ENCODE measurements around the gene HELZ2. TPM values are rescaled to one million over a fixed set of nuclear protein-coding genes. Genes with fewer than 3 reads are reported as not detected.

HELZ2 gene
- total and polyA plus RNA-seq, 2 experiments from 2014 or later: 5.2 to 48.9 TPM

GRCh38 chr20:63566395-63567135 lies 7.5 kb downstream of the HELZ2 start:
- no peaks in the 10 kb centered on the region for H3K27me3 Mint-ChIP-seq (ENCODE audit: insufficient read depth, low read depth, poor library complexity)
- DNase-seq (ENCODE audit: low spot score): no peak
- no peaks in the 10 kb centered on the region for H3K27me3 ChIP-seq (ENCODE audit: insufficient read depth)
- no peaks in the 10 kb centered on the region for H3K9me2 ChIP-seq (ENCODE audit: insufficient read depth)
- no peaks in the 10 kb centered on the region for H3K36me3 ChIP-seq (ENCODE audit: insufficient read depth)
- H4K20me1 ChIP-seq (replicated peaks; ENCODE audit: insufficient read depth): no peaks in the 10 kb centered on the region
- H2AFZ ChIP-seq: no peak overlapping the region
- no peaks in the 10 kb centered on the region for H3K4me1 ChIP-seq (ENCODE audit: insufficient read depth)
- H3K4me3 ChIP-seq: no peak overlapping the region
- H3K27ac ChIP-seq (ENCODE audit: low read depth): no peak overlapping the region
- H3F3A ChIP-seq (replicated peaks; ENCODE audit: low read depth): no peaks in the 10 kb centered on the region
- no peak for TF ChIP-seq EZH2phosphoT487 (IDR thresholded peaks at IDR 0.05; ENCODE audit: unreplicated experiment)
- no peak for TF ChIP-seq ETS1 (IDR thresholded peaks at IDR 0.05)
- TF ChIP-seq CREB1 (CRISPR knock-in tag; IDR thresholded peaks at IDR 0.05; ENCODE audit: low read depth): no peak
- TF ChIP-seq REST (IDR thresholded peaks at IDR 0.05; ENCODE audit: unreplicated experiment): no peak
- TF ChIP-seq NANOG (IDR thresholded peaks at IDR 0.05; ENCODE audit: borderline replicate concordance): no peak
- TF ChIP-seq ZNF114 (CRISPR knock-in tag; IDR thresholded peaks at IDR 0.05): no peak
- TF ChIP-seq ZNF462 (CRISPR knock-in tag; IDR thresholded peaks at IDR 0.05): no peak
- no peak for TF ChIP-seq POLR2AphosphoS5 (IDR thresholded peaks at IDR 0.05; ENCODE audit: low read depth)
- TF ChIP-seq STAT1 (IDR thresholded peaks at IDR 0.05; ENCODE audit: unreplicated experiment): no peak
- TF ChIP-seq CTCF (conservative IDR thresholded peaks at IDR 0.05; ENCODE audit: low read depth in 2 of 2): no peak
- no peak for TF ChIP-seq EZH2 (IDR thresholded peaks at IDR 0.05; ENCODE audit: low read depth, unreplicated experiment)
- no peaks in the 10 kb centered on the region for H3K4me1 Mint-ChIP-seq
- no peak overlapping the region for H3K4me3 Mint-ChIP-seq
- H3K9me3 Mint-ChIP-seq: no peaks in the 10 kb centered on the region
- no peak overlapping the region for H3K27ac Mint-ChIP-seq
- no peak for ATAC-seq
- no peaks in the 10 kb centered on the region for H3K79me2 ChIP-seq (replicated peaks; ENCODE audit: insufficient read depth)
- H3K4me2 ChIP-seq: no peak overlapping the region
- no peaks in the 10 kb centered on the region for H3K36me3 Mint-ChIP-seq (ENCODE audit: low read depth)
